Measurements from ENCODE around the gene ARFIP2. TPM values are rescaled to one million over a fixed set of nuclear protein-coding genes. Genes with fewer than 3 reads are reported as not detected.

Gene ARFIP2
- total and polyA plus RNA-seq, 2 of the 8 experiments (the other 6 are each of a cell fraction or from before 2014, with no cell fraction given), result 48.3 to 48.7 TPM

DNA sequence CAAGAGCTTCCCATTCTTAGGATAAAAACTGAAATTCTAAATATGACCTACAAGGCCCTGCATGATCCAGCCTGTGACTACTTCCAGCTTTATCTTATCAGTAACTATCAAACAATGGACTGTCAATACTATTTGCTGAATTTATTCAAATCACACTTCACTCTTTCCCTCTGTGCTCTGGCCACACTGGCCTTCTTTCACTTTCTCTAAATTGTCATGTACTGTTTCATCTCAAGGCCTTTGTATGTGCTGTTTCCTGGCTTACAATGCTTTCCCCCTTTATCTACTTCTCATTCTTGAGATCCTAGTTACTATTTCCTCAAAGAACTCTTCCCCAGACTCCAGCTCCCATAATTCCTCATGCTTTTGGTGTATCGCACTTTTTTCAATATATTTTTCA is 5.8 kb upstream of the ARFIP2 start:
- no peak overlapping the region for H3K56ac ChIP-seq (replicated peaks; ENCODE audit: insufficient read length, low read depth, low read length)
- no peak overlapping the region for H2BK15ac ChIP-seq (ENCODE audit: low read length)
- no peak overlapping the region for H3K4me2 ChIP-seq (ENCODE audit: insufficient read depth in 1 of 2, low read depth in 2 of 2, low read length in 2 of 2)
- H2AFZ ChIP-seq (ENCODE audit: low read length), result no peak overlapping the region
- no peak overlapping the region for H2BK20ac ChIP-seq (ENCODE audit: low read length)
- H3K18ac ChIP-seq (ENCODE audit: extremely low read depth, low read length), result no peak overlapping the region
- H4K91ac ChIP-seq (replicated peaks; ENCODE audit: insufficient read length, low read length), result no peak overlapping the region
- ChIA-PET POLR2A (ENCODE audit: partially characterized antibody) (interaction anchor here (0.7 to 2.3 kb wide), 6 partner anchors 9 to 122 kb away, joined by 3 to 13 read pairs (median 4); partner anchors contain the start of genes DNHD1 and TRIM3), CTCF (ENCODE audit: partially characterized antibody) (interaction anchor here (0.7 to 4.0 kb wide), 6 partner anchors 8 to 108 kb away, joined by 3 to 25 read pairs (median 4); no protein-coding TSS in a partner anchor)
- H3K4me1 ChIP-seq (replicated peaks in 1 of 4; ENCODE audit: control insufficient read depth in 3 of 4, insufficient read depth in 4 of 4, low read length in 3 of 4), result peaks cover 2 to 6% (median 4%) of the 10 kb centered on the region in 4 experiments; a peak in 6 of 7 replicates
- WGBS, 2 experiments (ENCODE audit: extremely low coverage in 1 of 2, insufficient coverage in 1 of 2, insufficient read length in 1 of 2, insufficient replicate concordance in 2 of 2, low coverage in 1 of 2, low lambda C conversion rate in 2 of 2, missing lambda C conversion rate in 1 of 2), result 84% methylated on average over 1 of the region's 1 CpG; no CpG with 5 or more reads in 1 of the 2 experiments
- H3K23me2 ChIP-seq (ENCODE audit: low read depth, low read length), result peaks cover 2% of the 10 kb centered on the region
- no peak overlapping the region for H2BK120ac ChIP-seq (replicated peaks; ENCODE audit: low read depth, low read length)
- H2AK5ac ChIP-seq (ENCODE audit: low read depth, low read length), result no peak overlapping the region
- H3K27ac ChIP-seq (ENCODE audit: low read depth, low read length), result no peak overlapping the region
- H4K20me1 ChIP-seq (replicated peaks in 1 of 2; ENCODE audit: control insufficient read depth in 1 of 2, insufficient read depth in 2 of 2, low read length in 2 of 2), result peaks cover 0 to 9% of the 10 kb centered on the region in 2 experiments
- H2BK12ac ChIP-seq (ENCODE audit: low read depth, low read length), result no peak overlapping the region
- peaks cover under 1% of the 10 kb centered on the region for H3K79me1 ChIP-seq (ENCODE audit: low read depth, low read length)
- no peak overlapping the region for H3K4me3 ChIP-seq (ENCODE audit: extremely low read depth in 1 of 4, insufficient read depth in 2 of 4, low read depth in 3 of 4, low read length in 4 of 4)
- no peak overlapping the region for H3K4ac ChIP-seq (replicated peaks; ENCODE audit: insufficient read length, low read depth, low read length)
- TF ChIP-seq PHF8 (conservative IDR thresholded peaks at IDR 0.05; ENCODE audit: low read depth, low read length), result no peak
- H3K79me2 ChIP-seq (ENCODE audit: control insufficient read depth in 1 of 2, insufficient read depth in 2 of 2, low read length in 2 of 2), result peaks cover 7 to 17% of the 10 kb centered on the region in 2 experiments; a peak in 3 of 4 replicates
- no peak overlapping the region for H4K8ac ChIP-seq (ENCODE audit: extremely low read depth, insufficient read depth, low read length)
- no peaks in the 10 kb centered on the region for H3K9me3 ChIP-seq (ENCODE audit: insufficient read depth in 2 of 2, low read depth in 1 of 2, low read length in 1 of 2)
- no peak for DNase-seq (ENCODE audit: low read depth in 1 of 2, low spot score in 2 of 2)
- H3K36me3 ChIP-seq (ENCODE audit: control insufficient read depth in 2 of 4, insufficient read depth in 4 of 4, low read length in 3 of 4), result peaks cover 9 to 47% (median 27%) of the 10 kb centered on the region in 4 experiments
- H3K27me3 ChIP-seq (replicated peaks in 1 of 4; ENCODE audit: control insufficient read depth in 3 of 4, extremely low read depth in 1 of 4, insufficient read depth in 3 of 4, low read length in 3 of 4), result no peaks in the 10 kb centered on the region
- H2BK5ac ChIP-seq (ENCODE audit: low read depth, low read length), result no peak overlapping the region
- no peak overlapping the region for H3K9ac ChIP-seq (replicated peaks in 1 of 4; ENCODE audit: extremely low read depth in 1 of 4, low read depth in 3 of 4, low read length in 3 of 4)
- no peak overlapping the region for H3K14ac ChIP-seq (ENCODE audit: insufficient read length)
- H4K5ac ChIP-seq (ENCODE audit: insufficient read length, low read depth, low read length), result no peak overlapping the region
- FAIRE-seq, result no peak
- no peak overlapping the region for H3K23ac ChIP-seq (ENCODE audit: insufficient read length)
